ENCODE measurements around the gene ZNF488. TPM values are rescaled to one million over a fixed set of nuclear protein-coding genes. Genes with fewer than 3 reads are reported as not detected.

The ZNF488 gene
- total RNA-seq, 1 donor, result not detected

DNA sequence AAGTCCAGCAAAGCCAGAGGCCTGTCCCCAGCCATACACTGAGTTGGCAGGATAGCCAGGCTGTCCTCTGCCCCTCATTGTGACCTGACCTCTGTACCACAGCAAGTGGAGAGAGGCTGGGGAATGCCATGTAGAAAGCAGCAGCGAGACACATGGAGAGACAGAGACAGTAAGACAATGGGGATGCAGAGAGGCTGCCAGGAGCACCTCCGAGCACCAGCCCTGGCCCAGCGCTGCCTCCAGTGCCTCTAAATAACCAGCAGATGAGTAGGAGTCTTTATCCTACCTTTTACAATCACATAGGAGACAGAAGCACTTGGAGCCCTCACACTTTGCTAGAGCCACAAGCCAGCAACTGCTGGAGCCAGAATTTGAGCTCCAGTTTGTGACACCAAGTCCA is 53.7 kb downstream of the ZNF488 start:
- H3K4me3 ChIP-seq (ENCODE audit: low read length), result no peak overlapping the region
- no peaks in the 10 kb centered on the region for H3K27me3 ChIP-seq (ENCODE audit: insufficient read depth, low read length)
- H3K4me1 ChIP-seq (ENCODE audit: insufficient read depth, low read length), result no peaks in the 10 kb centered on the region
- H3K9me3 ChIP-seq (ENCODE audit: low read depth, low read length), result no peaks in the 10 kb centered on the region

DNA sequence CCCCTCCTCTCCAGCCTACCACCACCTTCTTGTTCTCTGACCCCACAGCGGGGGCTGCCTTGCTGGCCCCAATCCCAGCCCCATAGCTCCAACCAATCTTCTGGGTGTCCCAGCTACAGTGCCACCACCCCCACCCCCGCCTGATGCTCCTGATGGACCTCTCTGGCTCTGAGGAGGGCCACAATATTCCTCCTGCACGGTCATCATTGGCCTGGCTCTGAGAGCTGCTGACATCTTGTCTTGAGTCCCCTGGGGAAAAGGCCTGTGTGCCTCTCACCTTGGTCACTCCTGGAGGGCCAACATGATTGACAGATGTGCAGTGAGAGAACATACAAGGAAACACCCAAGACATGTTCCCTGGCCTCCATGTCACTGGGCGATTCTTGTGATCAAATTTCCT is 54.2 kb downstream of the ZNF488 start:
- H3K4me1 ChIP-seq (ENCODE audit: insufficient read depth, low read length), result no peaks in the 10 kb centered on the region
- no peaks in the 10 kb centered on the region for H3K9me3 ChIP-seq (ENCODE audit: low read depth, low read length)
- no peaks in the 10 kb centered on the region for H3K27me3 ChIP-seq (ENCODE audit: insufficient read depth, low read length)
- H3K4me3 ChIP-seq (ENCODE audit: low read length), result no peak overlapping the region

DNA sequence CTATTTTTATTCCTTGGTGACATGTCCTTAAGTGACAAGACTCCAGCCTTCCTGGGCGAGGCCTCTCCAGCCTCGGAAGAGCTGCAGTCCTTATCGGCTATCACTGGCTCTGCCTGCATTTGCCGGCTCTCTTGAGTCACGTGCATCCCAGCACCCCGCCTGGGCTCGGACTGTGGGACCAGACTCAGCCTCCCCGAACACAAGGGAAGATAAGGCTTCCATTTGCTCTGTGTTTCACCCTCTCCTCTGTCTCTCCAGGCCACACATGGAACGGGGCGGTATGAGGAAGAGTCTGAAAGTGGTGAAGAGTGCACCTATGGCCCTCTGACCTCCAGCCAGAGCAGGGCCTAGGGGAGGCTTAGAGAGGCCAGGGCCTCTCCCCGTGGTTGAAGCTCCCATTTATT is 57.2 kb downstream of the ZNF488 start:
- H3K4me1 ChIP-seq (ENCODE audit: insufficient read depth, low read length), result no peaks in the 10 kb centered on the region
- no peaks in the 10 kb centered on the region for H3K27me3 ChIP-seq (ENCODE audit: insufficient read depth, low read length)
- no peak overlapping the region for H3K4me3 ChIP-seq (ENCODE audit: low read length)
- no peaks in the 10 kb centered on the region for H3K9me3 ChIP-seq (ENCODE audit: low read depth, low read length)

DNA sequence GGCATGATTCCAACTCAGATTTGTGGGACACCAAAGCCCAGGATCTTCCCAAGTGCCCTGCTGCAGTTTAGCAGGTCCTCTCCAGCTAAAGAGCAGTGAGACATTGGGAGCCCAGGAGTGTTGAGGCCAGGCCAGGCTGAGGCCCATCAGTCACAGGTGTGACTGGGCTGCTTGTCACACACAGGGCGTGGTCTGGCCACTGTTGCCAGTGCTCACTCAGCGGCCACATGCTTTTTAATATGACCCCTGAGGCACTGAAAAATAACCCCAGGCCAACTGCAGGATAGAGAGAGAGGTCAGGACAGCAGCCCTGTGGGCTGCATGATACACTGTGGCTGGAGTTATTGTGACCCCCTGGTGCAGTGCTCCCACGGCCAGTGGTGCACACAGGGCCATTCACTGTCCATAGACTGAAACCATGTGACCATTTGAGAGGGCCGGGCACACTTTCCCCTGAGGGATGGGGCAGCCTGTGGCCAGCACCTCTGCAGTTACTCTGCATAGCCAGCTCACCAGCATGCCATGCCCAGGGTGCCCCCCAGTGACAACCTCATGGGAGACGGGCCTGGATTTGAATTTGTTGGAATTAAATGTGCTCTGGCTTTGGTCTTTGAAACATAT is 57.7 kb downstream of the ZNF488 start:
- Histone ChIP-seq H3K27me3 (ENCODE audit: insufficient read depth, low read length) (no peaks in the 10 kb centered on the region), H3K4me3 (ENCODE audit: low read length) (no peak overlapping the region), H3K9me3 (ENCODE audit: low read depth, low read length) (no peaks in the 10 kb centered on the region), H3K4me1 (ENCODE audit: insufficient read depth, low read length) (no peaks in the 10 kb centered on the region)

DNA sequence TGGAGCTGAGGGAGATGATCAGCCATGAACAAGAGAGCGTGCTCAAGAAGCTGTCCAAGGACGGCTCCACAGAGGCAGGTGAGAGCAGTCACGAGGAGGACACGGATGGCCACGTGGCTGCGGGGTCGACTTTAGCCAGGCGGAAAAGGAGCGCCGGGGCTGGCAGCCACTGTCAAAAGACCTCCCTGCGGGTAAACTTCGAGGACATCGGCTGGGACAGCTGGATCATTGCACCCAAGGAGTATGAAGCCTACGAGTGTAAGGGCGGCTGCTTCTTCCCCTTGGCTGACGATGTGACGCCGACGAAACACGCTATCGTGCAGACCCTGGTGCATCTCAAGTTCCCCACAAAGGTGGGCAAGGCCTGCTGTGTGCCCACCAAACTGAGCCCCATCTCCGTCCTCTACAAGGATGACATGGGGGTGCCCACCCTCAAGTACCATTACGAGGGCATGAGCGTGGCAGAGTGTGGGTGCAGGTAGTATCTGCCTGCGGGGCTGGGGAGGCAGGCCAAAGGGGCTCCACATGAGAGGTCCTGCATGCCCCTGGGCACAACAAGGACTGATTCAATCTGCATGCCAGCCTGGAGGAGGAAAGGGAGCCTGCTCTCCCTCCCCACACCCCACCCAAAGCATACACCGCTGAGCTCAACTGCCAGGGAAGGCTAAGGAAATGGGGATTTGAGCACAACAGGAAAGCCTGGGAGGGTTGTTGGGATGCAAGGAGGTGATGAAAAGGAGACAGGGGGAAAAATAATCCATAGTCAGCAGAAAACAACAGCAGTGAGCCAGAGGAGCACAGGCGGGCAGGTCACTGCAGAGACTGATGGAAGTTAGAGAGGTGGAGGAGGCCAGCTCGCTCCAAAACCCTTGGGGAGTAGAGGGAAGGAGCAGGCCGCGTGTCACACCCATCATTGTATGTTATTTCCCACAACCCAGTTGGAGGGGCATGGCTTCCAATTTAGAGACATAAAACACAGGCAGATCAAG is 58.5 kb downstream of the ZNF488 start:
- no peaks in the 10 kb centered on the region for H3K4me1 ChIP-seq (ENCODE audit: insufficient read depth, low read length)
- H3K4me3 ChIP-seq (ENCODE audit: low read length), result no peak overlapping the region
- H3K27me3 ChIP-seq (ENCODE audit: insufficient read depth, low read length), result no peaks in the 10 kb centered on the region
- no peaks in the 10 kb centered on the region for H3K9me3 ChIP-seq (ENCODE audit: low read depth, low read length)

DNA sequence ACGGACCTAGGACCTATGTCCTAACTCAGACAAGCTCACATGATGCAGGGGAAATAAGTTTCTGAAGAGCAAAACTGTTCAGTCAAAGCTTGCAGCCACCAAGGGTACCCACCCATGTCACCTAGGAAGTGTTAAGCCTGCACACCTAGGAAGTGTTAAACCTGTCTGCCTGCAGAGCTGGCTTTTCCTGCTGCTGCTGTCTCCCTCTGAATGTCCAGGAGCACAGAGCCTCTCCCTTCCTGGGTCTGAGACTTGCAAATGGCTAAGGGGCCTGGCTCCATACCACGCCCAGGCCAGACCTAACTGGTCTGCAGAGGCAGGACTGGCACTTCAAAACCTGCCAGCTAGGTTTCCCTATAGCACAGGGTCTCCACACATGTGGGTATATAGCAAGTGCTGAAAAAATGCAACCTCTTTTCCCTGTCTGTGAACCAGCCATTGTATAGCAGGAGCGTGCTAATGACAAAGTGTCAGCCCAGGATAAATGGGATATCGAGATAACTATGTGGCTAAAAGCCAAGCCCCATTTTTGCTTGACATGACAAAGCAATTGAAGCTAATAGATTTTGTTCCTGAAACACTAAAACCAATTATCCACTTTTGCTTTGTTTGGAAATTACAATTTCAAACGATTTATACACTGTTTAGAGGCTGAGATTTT is 60.3 kb downstream of the ZNF488 start:
- no peak overlapping the region for H3K4me3 ChIP-seq (ENCODE audit: low read length)
- no peaks in the 10 kb centered on the region for H3K9me3 ChIP-seq (ENCODE audit: low read depth, low read length)
- no peaks in the 10 kb centered on the region for H3K27me3 ChIP-seq (ENCODE audit: insufficient read depth, low read length)
- H3K4me1 ChIP-seq (ENCODE audit: insufficient read depth, low read length), result no peaks in the 10 kb centered on the region

DNA sequence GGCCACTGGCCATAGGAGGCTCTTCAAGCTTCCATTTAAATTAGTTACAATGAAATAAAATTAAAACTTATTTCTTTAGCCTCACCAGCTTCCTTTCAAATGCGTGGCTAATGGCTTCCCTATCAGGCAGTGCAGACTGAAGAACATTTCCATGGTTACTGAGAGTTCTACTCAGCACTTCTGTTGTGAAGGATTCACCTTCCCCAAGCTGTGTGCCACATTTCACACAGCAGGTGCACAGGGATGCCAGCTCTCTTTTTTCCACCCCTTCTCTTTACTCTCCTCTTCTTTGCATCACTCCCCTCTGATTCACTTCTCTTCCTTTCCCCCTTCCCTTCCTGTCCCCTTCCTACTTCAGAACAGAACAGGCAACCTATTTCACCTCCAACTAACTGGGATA is 61.0 kb downstream of the ZNF488 start:
- no peaks in the 10 kb centered on the region for H3K4me1 ChIP-seq (ENCODE audit: insufficient read depth, low read length)
- H3K9me3 ChIP-seq (ENCODE audit: low read depth, low read length), result no peaks in the 10 kb centered on the region
- H3K4me3 ChIP-seq (ENCODE audit: low read length), result no peak overlapping the region
- H3K27me3 ChIP-seq (ENCODE audit: insufficient read depth, low read length), result no peaks in the 10 kb centered on the region

DNA sequence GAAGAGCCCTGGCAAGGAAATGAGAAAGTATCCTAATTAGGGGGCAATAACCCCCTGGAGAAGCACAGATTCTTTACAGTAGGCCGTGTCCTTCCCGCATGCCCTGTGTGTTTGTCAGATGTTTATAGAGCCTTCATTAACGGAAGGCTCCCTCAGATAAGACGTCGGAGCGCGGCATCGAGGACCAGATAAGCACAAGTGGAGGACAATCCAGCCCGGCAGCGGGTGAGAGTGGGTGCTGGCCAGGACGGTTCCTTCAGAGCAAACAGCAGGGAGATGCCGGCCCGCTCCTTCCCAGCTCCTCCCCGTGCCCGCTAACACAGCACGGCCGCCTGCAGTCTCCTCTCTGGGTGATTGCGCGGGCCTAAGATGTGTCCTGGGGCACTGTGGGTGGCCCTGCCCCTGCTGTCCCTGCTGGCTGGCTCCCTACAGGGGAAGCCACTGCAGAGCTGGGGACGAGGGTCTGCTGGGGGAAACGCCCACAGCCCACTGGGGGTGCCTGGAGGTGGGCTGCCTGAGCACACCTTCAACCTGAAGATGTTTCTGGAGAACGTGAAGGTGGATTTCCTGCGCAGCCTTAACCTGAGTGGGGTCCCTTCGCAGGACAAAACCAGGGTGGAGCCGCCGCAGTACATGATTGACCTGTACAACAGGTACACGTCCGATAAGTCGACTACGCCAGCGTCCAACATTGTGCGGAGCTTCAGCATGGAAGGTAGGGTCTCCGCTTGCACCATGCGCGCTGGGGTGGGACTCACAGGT is 61.6 kb downstream of the ZNF488 start, which contains the start of gene GDF2:
GDF2 (plus strand) TSS at position 155 of the 762 bp plus-strand sequence; CDS start at position 370, 215 bp downstream.
- H3K27me3 ChIP-seq (ENCODE audit: insufficient read depth, low read length), result no peaks in the 10 kb centered on the region
- no peak within 1 kb of the TSS for H3K4me3 ChIP-seq (ENCODE audit: low read length)

DNA sequence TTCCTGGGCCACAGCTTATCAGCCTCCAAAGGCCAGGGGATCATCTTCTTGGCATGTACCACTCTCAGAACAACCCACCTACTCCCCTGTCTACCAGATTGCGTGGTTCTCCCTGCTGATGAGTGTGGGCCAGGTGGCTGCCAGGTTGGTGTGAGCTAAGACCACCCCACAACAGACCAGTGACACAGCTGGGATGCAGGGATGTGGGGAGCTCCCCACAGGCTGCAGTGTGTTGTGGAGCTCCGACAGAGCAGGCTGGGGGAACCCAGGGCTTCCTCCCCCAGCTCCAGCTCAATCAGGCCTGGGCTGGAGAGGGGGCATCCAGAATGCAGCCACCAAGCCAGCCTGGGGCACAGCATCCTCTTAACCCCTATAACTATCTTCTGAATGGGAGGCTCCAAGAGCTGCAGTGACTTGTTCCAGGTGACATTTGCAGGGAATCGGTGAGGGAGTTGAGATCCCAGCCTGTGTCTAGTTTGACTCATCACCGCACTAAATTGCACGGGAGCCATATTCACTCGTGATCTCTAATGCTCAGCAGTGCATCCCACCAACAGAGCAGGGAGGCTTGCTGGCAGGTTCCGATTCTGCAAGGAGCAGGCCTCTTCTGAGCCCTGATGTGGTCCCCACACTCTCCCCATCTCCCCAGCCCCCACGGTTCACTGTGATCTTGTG is 62.4 kb downstream of the ZNF488 start:
- no peaks in the 10 kb centered on the region for H3K27me3 ChIP-seq (ENCODE audit: insufficient read depth, low read length)
- H3K4me1 ChIP-seq (ENCODE audit: insufficient read depth, low read length), result no peaks in the 10 kb centered on the region
- H3K4me3 ChIP-seq (ENCODE audit: low read length), result no peak overlapping the region

More for the DNA sequence above, 61.6 kb downstream of the ZNF488 start, which contains the start of gene GDF2:
- no peaks in the 10 kb centered on the region for H3K4me1 ChIP-seq (ENCODE audit: insufficient read depth, low read length)
- H3K9me3 ChIP-seq (ENCODE audit: low read depth, low read length), result no peaks in the 10 kb centered on the region

DNA sequence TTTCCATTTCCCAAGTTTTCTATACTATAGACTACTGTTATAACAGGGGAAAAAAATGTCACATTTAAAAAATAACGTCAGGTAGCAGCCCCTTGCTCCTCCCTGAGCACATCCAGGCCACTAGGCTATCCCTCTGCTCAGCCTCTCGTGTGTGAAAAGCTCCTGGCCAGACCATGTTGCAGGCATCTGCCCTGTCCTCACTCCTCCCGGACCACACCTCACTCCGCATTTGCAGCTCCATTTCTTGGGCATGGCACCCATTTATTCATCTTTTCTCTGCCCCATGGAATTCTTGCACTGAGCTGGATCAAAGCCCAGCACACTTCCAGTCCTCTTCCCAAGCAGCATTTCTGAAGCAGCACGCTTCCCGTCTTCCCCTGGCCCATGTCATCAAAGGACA is 63.3 kb downstream of the ZNF488 start:
- Histone ChIP-seq H3K4me1 (ENCODE audit: insufficient read depth, low read length) (no peaks in the 10 kb centered on the region), H3K4me3 (ENCODE audit: low read length) (no peak overlapping the region), H3K9me3 (ENCODE audit: low read depth, low read length) (no peaks in the 10 kb centered on the region), H3K27me3 (ENCODE audit: insufficient read depth, low read length) (no peaks in the 10 kb centered on the region)

More for the DNA sequence above, 62.4 kb downstream of the ZNF488 start:
- H3K9me3 ChIP-seq (ENCODE audit: low read depth, low read length), result no peaks in the 10 kb centered on the region

DNA sequence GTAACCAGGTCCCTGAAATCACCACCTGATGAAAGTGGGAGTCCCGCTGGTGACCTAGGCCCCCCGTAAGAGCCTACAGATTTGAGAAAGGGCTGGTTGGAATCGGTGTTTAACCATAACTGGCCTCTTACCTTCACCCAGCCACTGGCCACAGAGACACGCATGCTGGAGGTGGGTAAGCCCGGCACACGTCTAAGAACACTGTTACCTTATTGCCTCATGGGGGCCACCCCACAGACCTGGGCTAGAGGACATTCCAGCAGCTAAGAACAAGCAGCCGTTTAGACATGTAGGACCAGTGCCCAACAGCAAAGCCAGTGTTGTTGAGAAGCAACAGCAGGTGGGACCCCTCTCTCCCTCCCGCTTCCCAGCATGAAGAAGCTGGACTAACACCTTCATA is 64.3 kb downstream of the ZNF488 start:
- H3K4me3 ChIP-seq (ENCODE audit: low read length), result no peak overlapping the region
- no peaks in the 10 kb centered on the region for H3K4me1 ChIP-seq (ENCODE audit: insufficient read depth, low read length)

DNA sequence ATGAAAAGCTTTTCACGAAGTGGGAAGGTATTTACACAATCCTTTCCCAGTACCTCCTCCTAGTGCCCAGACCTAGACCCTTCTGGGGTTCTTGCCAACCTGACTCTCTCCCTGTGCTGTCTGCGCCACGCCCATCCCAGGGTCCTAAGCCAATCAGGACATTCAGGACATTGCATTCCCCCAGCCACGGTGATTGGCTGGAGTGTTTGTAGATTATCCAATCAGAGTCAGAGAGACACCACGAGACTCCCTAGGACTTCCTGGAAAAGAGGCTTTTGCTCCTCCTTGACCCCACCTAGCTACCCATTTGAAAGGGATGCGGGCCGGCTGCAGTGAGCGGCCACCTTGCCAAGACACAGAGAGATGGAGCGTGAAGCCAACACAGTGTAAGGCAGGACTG is 65.4 kb downstream of the ZNF488 start:
- H3K9me3 ChIP-seq (ENCODE audit: low read depth, low read length), result no peaks in the 10 kb centered on the region
- no peaks in the 10 kb centered on the region for H3K27me3 ChIP-seq (ENCODE audit: insufficient read depth, low read length)
- no peaks in the 10 kb centered on the region for H3K4me1 ChIP-seq (ENCODE audit: insufficient read depth, low read length)
- H3K4me3 ChIP-seq (ENCODE audit: low read length), result no peak overlapping the region

More for the DNA sequence above, 64.3 kb downstream of the ZNF488 start:
- H3K27me3 ChIP-seq (ENCODE audit: insufficient read depth, low read length), result no peaks in the 10 kb centered on the region
- no peaks in the 10 kb centered on the region for H3K9me3 ChIP-seq (ENCODE audit: low read depth, low read length)

DNA sequence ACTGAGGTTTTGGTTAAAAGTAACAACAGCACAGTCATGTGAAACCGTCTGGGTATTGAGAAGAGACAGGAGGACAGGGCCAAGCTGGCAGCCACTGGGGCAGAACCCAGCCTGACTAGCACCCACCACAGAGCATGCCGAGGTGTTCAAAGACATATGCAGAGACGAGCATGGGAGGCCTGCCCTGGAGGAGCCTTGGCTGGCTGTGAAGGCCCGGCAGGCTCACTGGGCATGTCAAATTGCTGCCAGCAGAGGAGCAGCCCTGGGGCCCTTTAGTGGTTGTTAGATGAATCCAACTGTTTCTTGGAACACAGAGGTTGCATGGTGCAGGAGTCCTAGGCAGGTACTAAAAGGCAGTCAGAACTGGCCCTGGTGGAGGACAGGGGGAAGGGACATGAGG is 66.8 kb downstream of the ZNF488 start:
- no peaks in the 10 kb centered on the region for H3K4me1 ChIP-seq (ENCODE audit: insufficient read depth, low read length)
- no peaks in the 10 kb centered on the region for H3K9me3 ChIP-seq (ENCODE audit: low read depth, low read length)
- H3K27me3 ChIP-seq (ENCODE audit: insufficient read depth, low read length), result no peaks in the 10 kb centered on the region
- no peak overlapping the region for H3K4me3 ChIP-seq (ENCODE audit: low read length)

DNA sequence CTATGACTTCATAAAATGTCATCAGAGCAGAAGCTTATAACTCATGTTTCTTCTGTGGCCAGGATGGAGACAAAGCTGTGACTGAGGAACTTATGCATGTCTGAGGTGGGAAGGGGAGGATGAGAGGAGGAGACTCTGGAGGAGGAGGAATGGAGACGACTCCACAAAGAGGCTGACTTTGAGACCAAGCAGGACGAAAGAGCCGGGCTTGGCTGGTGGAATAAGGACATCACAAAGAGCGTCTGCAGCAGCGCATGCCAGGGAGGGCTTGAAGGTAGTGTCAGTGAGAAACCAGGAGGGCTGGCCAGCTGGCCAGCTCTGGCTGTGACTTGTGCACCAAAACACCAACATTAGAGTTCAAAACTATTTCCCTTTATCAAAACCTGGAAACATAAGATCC is 68.0 kb downstream of the ZNF488 start:
- Histone ChIP-seq H3K4me1 (ENCODE audit: insufficient read depth, low read length) (peaks cover 4% of the 10 kb centered on the region), H3K27me3 (ENCODE audit: insufficient read depth, low read length) (no peaks in the 10 kb centered on the region), H3K9me3 (ENCODE audit: low read depth, low read length) (no peaks in the 10 kb centered on the region), H3K4me3 (ENCODE audit: low read length) (no peak overlapping the region)
